ENCODE measurements around the gene GPR119.
"Not testable (repeated sequence)": the region's sequence is repeated elsewhere in the genome, so short reads cannot be mapped to it uniquely, and the experiment has no call there.

GPR119 gene

GRCh38 chrX:130385520-130385919, at the start of gene GPR119:
Gene GPR119, minus strand, starts transcription at chrX:130385674. Its CDS starts 227 bp downstream, at chrX:130385447.
- DNase-seq, result no peak

GRCh38 chrX:130429236-130429635, 43.8 kb upstream of the GPR119 start:
- DNase-seq, result not testable (repeated sequence)

GRCh38 chrX:130426531-130426930, 41.1 kb upstream of the GPR119 start:
- no peak for DNase-seq

GRCh38 chrX:130419263-130419662, 33.8 kb upstream of the GPR119 start:
- DNase-seq, result no peak

GRCh38 chrX:130418740-130419139, 33.3 kb upstream of the GPR119 start:
- DNase-seq, result no peak

GRCh38 chrX:130418066-130418465, 32.6 kb upstream of the GPR119 start:
- DNase-seq, result no peak

GRCh38 chrX:130416785-130417184, 31.3 kb upstream of the GPR119 start:
- DNase-seq, result no peak

GRCh38 chrX:130415201-130415600, 29.7 kb upstream of the GPR119 start:
- DNase-seq, result no peak

- no peak for DNase-seq
These were observed 29.3 kb upstream of the GPR119 start for GRCh38 chrX:130414800-130415199.

- DNase-seq, result no peak
These were observed 27.9 kb upstream of the GPR119 start for GRCh38 chrX:130413415-130413814.

- no peak for DNase-seq
These were observed 16.8 kb upstream of the GPR119 start for GRCh38 chrX:130402208-130402684.

- peak; percentile 55 for DNase-seq
These were observed 16.1 kb upstream of the GPR119 start, which contains the start of gene RBMX2 for GRCh38 chrX:130401415-130402207. Gene RBMX2, plus strand, starts transcription at chrX:130401987. Its CDS starts 46 bp downstream, at chrX:130402033.

- no peak for DNase-seq
These were observed 9.9 kb upstream of the GPR119 start for GRCh38 chrX:130395341-130395740.

GRCh38 chrX:130393451-130394074, 8.1 kb upstream of the GPR119 start:
- no peak for DNase-seq

- DNase-seq, result no peak
These were observed 934 bp upstream of the GPR119 start for GRCh38 chrX:130386408-130386808.

- no peak for DNase-seq
These were observed 7.3 kb downstream of the GPR119 start for GRCh38 chrX:130378024-130378669.

- DNase-seq, result no peak
These were observed 9.4 kb downstream of the GPR119 start for GRCh38 chrX:130376077-130376476.

GRCh38 chrX:130352050-130352449, 33.4 kb downstream of the GPR119 start:
- not testable (repeated sequence) for DNase-seq

- DNase-seq, result no peak
These were observed 33.9 kb downstream of the GPR119 start for GRCh38 chrX:130351567-130351966.

GRCh38 chrX:130347321-130347720, 38.2 kb downstream of the GPR119 start:
- no peak for DNase-seq

GRCh38 chrX:130343411-130343810, 42.1 kb downstream of the GPR119 start:
- DNase-seq, result no peak

GRCh38 chrX:130340271-130340670, 45.2 kb downstream of the GPR119 start:
- no peak for DNase-seq

GRCh38 chrX:130339408-130340222, 45.9 kb downstream of the GPR119 start, which contains the start of gene SLC25A14:
Gene SLC25A14, plus strand, starts transcription at chrX:130339919. Its CDS starts 360 bp downstream, at chrX:130340279.
- DNase-seq, result peak; percentile 18
